GM19351 (cell line): Measurements from ENCODE around the gene CASS4.

ENCODE experiments used
- ATAC-seq: cut with Tn5 transposase; IDR thresholded peaks from one replicate; pipeline ENCODE4 v1.9.1; 2021; ENCODE audit warnings: mild to moderate bottlenecking, moderate library complexity; ENCODE audit not compliant: unreplicated experiment

The CASS4 gene

GRCh38 chr20:56422076-56422823, 10.2 kb downstream of the CASS4 start:
- no peak for ATAC-seq

- no peak for ATAC-seq
Measured at GRCh38 chr20:56422824-56423189, 10.7 kb downstream of the CASS4 start.

GRCh38 chr20:56423211-56423610, 11.2 kb downstream of the CASS4 start:
- no peak for ATAC-seq

GRCh38 chr20:56423886-56424285, 11.8 kb downstream of the CASS4 start:
- no peak for ATAC-seq

GRCh38 chr20:56424931-56425330, 12.9 kb downstream of the CASS4 start:
- no peak for ATAC-seq

GRCh38 chr20:56426026-56426425, 14.0 kb downstream of the CASS4 start:
- no peak for ATAC-seq

- no peak for ATAC-seq
Measured at GRCh38 chr20:56426926-56427325, 14.9 kb downstream of the CASS4 start.

- ATAC-seq, result no peak
Measured at GRCh38 chr20:56427797-56428196, 15.7 kb downstream of the CASS4 start.

- ATAC-seq, result no peak
Measured at GRCh38 chr20:56428410-56428809, 16.4 kb downstream of the CASS4 start.

GRCh38 chr20:56428881-56429280, 16.8 kb downstream of the CASS4 start:
- ATAC-seq, result no peak

- no peak for ATAC-seq
Measured at GRCh38 chr20:56429502-56429901, 17.4 kb downstream of the CASS4 start.

GRCh38 chr20:56429941-56430340, 17.9 kb downstream of the CASS4 start:
- no peak for ATAC-seq

- no peak for ATAC-seq
Measured at GRCh38 chr20:56430461-56430860, 18.4 kb downstream of the CASS4 start.

- no peak for ATAC-seq
Measured at GRCh38 chr20:56430957-56431356, 18.9 kb downstream of the CASS4 start.

GRCh38 chr20:56431471-56431870, 19.4 kb downstream of the CASS4 start:
- ATAC-seq, result no peak

GRCh38 chr20:56433221-56433879, 21.3 kb downstream of the CASS4 start:
- no peak for ATAC-seq

GRCh38 chr20:56433880-56434255, 21.8 kb downstream of the CASS4 start:
- no peak for ATAC-seq

GRCh38 chr20:56437196-56437960, 25.3 kb downstream of the CASS4 start:
- no peak for ATAC-seq

GRCh38 chr20:56438284-56438683, 26.2 kb downstream of the CASS4 start:
- ATAC-seq, result no peak

- ATAC-seq, result no peak
Measured at GRCh38 chr20:56439771-56440291, 27.8 kb downstream of the CASS4 start.

GRCh38 chr20:56440346-56441007, 28.4 kb downstream of the CASS4 start:
- ATAC-seq, result peak; percentile 80
